Mucosa of rectum (tissue), 2 donors: Measurements from ENCODE around the gene IFNL1.
"Not testable (repeated sequence)": the region's sequence is repeated elsewhere in the genome, so short reads cannot be mapped to it uniquely, and the experiment has no call there.

Experiments used
- H3K27ac ChIP-seq, 2 donors: one replicate each; pipeline ENCODE4 v1.7.0; 2013; ENCODE audit warnings: inconsistent platforms in 2 of 2, low read depth in 2 of 2, low read length in 2 of 2
- H3K27me3 ChIP-seq, 2 donors: one replicate each; pipeline ENCODE4 v1.7.0; 2013; ENCODE audit warnings: low read length in 2 of 2; ENCODE audit not compliant: control insufficient read depth in 2 of 2, insufficient read depth in 2 of 2
- H3K36me3 ChIP-seq, 2 donors: one replicate each; pipeline ENCODE4 v1.7.0; 2013; ENCODE audit warnings: low read length in 2 of 2; ENCODE audit not compliant: control insufficient read depth in 2 of 2, insufficient read depth in 2 of 2
- H3K4me1 ChIP-seq, 2 donors: one replicate each; pipeline ENCODE4 v1.7.0; 2013; ENCODE audit warnings: low read length in 2 of 2, mild to moderate bottlenecking in 1 of 2; ENCODE audit not compliant: control insufficient read depth in 2 of 2, insufficient read depth in 2 of 2
- H3K4me3 ChIP-seq, 2 donors: one replicate each; pipeline ENCODE4 v1.7.0; 2013; ENCODE audit warnings: low read length in 2 of 2
- H3K9ac ChIP-seq, 2 donors: one replicate each; pipeline ENCODE4 v1.7.0; 2013; ENCODE audit warnings: low read length in 2 of 2, low read depth in 1 of 2, mild to moderate bottlenecking in 1 of 2
- H3K9me3 ChIP-seq, 2 donors: one replicate each; pipeline ENCODE4 v1.7.0; 2013; ENCODE audit warnings: low read length in 2 of 2; ENCODE audit not compliant: control insufficient read depth in 2 of 2
- donor health status: healthy.
- donor health status: Normal muscosa, but diverticular disease.

IFNL1 gene

DNA sequence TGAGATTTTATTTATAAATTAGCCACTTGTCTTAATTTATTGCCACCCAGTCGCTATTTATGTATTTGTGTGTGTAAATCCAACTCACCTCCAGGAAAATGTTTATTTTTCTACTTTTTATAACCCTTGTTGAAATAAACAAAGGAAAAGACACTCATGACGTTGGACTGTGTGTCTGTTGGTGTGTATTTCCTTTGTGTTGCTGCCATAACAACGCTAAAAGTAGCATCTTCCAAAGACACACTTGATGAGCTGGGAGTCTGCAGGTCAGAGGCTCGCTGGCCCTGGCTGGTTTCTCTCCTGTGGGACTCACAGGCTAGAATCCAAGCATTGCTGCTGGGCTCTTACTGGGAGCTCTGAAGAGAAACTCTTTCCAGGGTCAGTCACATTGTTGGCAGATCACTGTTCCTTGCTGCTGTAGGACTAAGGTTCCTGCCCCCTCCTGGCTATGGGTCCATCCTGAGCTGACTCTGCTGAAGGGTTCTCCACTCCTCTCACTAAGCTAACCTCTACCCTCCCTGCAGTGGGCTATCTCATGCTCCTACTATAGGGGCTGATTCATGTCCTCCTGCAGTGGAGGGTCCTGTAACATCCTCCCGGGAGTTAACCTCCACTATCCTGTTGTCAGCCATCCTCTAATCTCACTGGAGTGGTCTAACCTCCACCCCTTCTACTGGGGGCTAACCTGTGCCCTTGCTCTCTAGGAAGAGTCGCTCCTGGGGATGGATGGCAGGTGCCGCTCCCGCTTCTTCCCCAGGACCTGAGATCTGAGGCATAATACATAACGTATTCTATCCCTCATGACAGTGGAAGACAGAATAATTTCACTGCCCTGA lies 26.0 kb upstream of the IFNL1 start:
- H3K9me3 ChIP-seq, result no peaks in the 10 kb centered on the region

DNA sequence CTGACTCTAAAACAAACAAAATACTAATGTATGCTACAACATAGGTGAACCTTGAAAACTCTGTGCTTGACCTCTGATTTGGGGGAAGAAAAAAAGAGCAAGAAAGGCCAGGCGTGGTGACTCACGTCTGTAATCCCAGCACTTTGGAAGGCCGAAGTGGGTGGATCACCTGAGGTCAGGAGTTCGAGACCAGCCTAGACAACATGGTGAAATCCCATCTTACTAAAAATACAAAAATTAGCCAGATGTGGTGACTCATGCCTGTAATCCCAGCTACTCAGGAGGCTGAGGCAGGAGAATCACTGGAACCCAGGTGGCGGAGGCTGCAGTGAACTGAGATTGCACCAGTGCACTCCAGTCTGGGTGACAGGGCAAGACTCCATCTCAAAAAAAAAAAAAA lies 22.3 kb upstream of the IFNL1 start:
- H3K9ac ChIP-seq, H3K4me3 ChIP-seq, H3K27me3 ChIP-seq, H3K36me3 ChIP-seq, H3K4me1 ChIP-seq, H3K27ac ChIP-seq, H3K9me3 ChIP-seq: not testable (repeated sequence)

More for the DNA sequence above, 26.0 kb upstream of the IFNL1 start:
- Histone ChIP-seq H3K36me3 (no peaks in the 10 kb centered on the region), H3K4me3 (no peak overlapping the region), H3K27me3 (no peaks in the 10 kb centered on the region), H3K27ac (no peak overlapping the region), H3K4me1 (no peaks in the 10 kb centered on the region), H3K9ac (no peak overlapping the region)

DNA sequence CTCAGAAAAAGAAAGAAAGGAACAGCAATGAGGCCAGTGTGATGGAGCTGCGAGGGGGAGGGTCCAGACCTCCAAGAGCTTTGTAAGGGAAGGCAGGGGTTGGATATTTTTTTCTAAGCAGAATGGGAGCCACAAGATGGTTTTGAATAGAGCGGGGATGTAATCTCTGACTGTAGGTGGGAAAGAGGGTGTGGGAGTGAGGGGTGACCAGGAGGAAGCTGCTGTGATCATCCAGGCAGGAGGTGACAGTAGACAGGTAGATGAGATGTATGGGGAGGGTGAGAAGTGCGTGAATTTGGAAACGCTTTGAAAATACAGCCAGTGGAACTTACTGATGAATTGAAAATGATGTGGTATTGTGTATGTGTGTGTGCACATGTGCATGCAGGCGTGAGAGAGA lies 20.6 kb upstream of the IFNL1 start:
- H3K4me3 ChIP-seq, result no peak overlapping the region
- H3K27ac ChIP-seq, result no peak overlapping the region
- H3K27me3 ChIP-seq, result no peaks in the 10 kb centered on the region

DNA sequence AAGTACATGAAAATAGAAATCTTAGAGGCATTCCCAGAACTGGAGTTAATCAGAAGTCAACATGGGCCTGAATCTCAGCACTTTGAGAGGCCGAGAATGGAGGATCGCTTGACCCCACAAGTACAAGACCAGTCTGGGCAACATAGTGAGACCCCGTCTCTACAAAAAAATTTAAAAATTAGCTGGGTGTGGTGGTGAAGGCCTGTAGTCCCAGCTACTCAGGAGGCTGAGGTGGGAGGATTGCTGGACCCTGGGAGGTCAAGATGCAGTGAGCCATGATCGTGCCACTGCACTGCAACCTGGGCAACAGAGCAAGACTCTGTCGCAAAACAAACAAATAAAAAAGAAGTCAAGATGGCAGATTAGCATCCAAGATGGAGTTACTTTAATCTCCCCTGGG lies 19.5 kb upstream of the IFNL1 start:
- Histone ChIP-seq H3K4me1 (no peaks in the 10 kb centered on the region), H3K36me3 (no peaks in the 10 kb centered on the region), H3K27ac (no peak overlapping the region), H3K27me3 (no peaks in the 10 kb centered on the region), H3K9ac (no peak overlapping the region), H3K9me3 (peaks cover 0 to under 1% of the 10 kb centered on the region in 2 donors), H3K4me3 (no peak overlapping the region)

More for the DNA sequence above, 20.6 kb upstream of the IFNL1 start:
- Histone ChIP-seq H3K9me3 (no peaks in the 10 kb centered on the region), H3K4me1 (no peaks in the 10 kb centered on the region), H3K36me3 (no peaks in the 10 kb centered on the region), H3K9ac (no peak overlapping the region)

DNA sequence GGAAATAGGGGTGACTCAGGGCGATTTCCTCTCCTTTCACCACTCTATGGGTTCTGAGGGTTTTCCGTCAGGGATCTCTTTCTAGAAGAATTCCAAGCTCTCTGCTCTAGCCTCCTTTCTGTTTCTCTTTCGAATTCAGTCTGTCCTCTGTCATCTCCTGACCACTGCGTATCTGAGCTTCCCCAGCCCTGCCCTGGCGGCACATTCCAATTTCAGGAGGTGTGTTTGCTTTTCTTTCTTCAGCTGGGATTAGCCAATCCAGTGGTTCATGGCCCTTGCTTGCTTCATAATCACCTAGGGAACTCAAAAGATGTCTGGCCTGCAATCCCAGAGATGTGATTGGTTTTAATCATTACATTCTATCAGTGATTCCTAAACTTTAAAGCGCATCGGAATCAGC lies 18.6 kb upstream of the IFNL1 start:
- no peak overlapping the region for H3K9ac ChIP-seq
- H3K36me3 ChIP-seq, result no peaks in the 10 kb centered on the region
- no peak overlapping the region for H3K4me3 ChIP-seq
- no peak overlapping the region for H3K27ac ChIP-seq
- H3K9me3 ChIP-seq, result peaks cover 0 to 3% of the 10 kb centered on the region in 2 donors
- no peaks in the 10 kb centered on the region for H3K4me1 ChIP-seq
- H3K27me3 ChIP-seq, result no peaks in the 10 kb centered on the region

DNA sequence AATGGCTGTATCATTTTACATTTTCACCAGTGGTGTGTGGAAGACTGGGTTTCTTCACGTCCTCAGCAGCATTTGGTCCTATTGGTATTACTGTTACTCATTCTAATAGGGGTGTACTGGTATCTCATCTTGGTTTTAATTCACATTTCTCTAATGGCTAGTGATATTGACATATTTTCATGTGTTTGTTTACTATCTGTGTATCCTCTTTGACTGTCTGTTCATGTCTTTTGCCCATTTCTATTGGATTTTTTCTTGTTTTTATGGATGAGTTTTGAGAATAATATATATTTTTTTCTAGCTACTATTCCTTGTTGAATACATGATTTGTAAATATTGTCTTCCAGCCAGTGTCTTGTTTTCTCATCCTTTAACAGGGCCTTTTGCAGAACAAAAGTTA lies 14.2 kb upstream of the IFNL1 start:
- Histone ChIP-seq H3K9me3 (peaks cover 0 to 3% of the 10 kb centered on the region in 2 donors), H3K9ac (no peak overlapping the region), H3K4me3 (no peak overlapping the region), H3K36me3 (no peaks in the 10 kb centered on the region), H3K4me1 (no peaks in the 10 kb centered on the region), H3K27ac (no peak overlapping the region), H3K27me3 (no peaks in the 10 kb centered on the region)

DNA sequence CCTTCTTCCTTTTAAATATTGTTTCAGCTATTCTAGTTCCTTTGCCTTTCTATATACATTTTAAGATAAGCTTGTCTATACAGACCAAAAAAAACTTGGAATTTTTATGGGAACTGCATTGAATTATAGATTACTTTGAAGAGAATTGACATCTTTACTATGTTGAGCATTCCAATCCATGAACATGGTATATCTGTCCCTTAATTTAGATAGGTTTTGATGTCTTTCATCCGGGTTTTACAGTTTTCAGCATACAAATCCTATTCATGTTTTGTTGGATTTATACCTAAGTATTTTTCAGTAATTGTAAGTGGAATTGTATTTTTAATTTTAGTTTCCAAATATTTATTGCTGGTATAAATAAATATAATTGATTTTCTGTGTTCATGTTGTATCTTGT lies 12.2 kb upstream of the IFNL1 start:
- H3K9me3 ChIP-seq, result peaks cover 0 to 3% of the 10 kb centered on the region in 2 donors
- no peaks in the 10 kb centered on the region for H3K36me3 ChIP-seq
- H3K9ac ChIP-seq, result no peak overlapping the region
- H3K27me3 ChIP-seq, result no peaks in the 10 kb centered on the region
- H3K4me3 ChIP-seq, result no peak overlapping the region
- no peak overlapping the region for H3K27ac ChIP-seq
- H3K4me1 ChIP-seq, result no peaks in the 10 kb centered on the region

DNA sequence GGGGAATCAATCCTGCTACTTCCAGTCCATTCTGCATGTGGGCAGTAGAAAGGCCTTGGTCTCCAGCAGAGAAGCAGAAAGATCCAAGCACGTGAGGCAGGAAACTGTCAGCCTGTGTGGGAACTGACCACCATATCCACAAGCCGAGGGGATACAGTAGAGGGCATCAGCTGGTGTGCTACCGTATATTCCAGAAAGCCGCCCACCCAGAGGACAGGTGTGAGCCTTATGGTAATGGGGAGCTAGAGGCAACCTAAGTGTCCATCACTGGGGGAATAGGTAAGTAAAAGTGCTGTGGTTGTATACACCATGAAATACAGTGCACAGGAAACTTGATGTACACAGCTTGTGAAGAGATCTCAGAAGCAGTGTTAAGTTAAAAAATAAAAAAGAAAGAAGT lies 2.8 kb upstream of the IFNL1 start:
- H3K9ac ChIP-seq, result no peak overlapping the region
- H3K27ac ChIP-seq, result no peak overlapping the region
- H3K27me3 ChIP-seq, result peaks cover 0 to 2% of the 10 kb centered on the region in 2 donors
- H3K36me3 ChIP-seq, result no peaks in the 10 kb centered on the region
- no peaks in the 10 kb centered on the region for H3K9me3 ChIP-seq
- H3K4me3 ChIP-seq, result no peak overlapping the region
- no peaks in the 10 kb centered on the region for H3K4me1 ChIP-seq

DNA sequence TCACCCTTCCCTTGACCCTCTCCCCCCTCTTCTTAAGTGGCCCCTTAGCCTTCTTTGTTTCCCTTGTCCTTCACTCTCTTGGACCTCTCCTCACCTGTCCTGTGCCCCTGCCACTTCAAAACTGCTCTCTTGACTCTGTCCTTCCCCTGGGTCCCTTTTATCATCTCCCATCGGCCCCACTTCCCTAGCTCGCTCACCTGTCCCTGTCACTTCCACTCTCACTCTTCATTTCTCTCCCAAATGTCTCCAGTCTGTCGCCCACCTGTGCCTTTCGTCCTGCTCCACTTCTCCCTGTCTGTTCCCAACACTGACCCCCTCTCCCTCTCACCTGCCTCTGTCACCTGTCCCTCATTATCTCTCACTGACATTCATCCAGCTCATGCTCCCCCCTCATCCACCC lies 699 bp downstream of the IFNL1 start:
- Histone ChIP-seq H3K27ac (no peak overlapping the region), H3K4me3 (no peak overlapping the region), H3K4me1 (no peaks in the 10 kb centered on the region), H3K36me3 (no peaks in the 10 kb centered on the region), H3K9me3 (no peaks in the 10 kb centered on the region), H3K9ac (no peak overlapping the region), H3K27me3 (peaks cover 0 to 2% of the 10 kb centered on the region in 2 donors)

DNA sequence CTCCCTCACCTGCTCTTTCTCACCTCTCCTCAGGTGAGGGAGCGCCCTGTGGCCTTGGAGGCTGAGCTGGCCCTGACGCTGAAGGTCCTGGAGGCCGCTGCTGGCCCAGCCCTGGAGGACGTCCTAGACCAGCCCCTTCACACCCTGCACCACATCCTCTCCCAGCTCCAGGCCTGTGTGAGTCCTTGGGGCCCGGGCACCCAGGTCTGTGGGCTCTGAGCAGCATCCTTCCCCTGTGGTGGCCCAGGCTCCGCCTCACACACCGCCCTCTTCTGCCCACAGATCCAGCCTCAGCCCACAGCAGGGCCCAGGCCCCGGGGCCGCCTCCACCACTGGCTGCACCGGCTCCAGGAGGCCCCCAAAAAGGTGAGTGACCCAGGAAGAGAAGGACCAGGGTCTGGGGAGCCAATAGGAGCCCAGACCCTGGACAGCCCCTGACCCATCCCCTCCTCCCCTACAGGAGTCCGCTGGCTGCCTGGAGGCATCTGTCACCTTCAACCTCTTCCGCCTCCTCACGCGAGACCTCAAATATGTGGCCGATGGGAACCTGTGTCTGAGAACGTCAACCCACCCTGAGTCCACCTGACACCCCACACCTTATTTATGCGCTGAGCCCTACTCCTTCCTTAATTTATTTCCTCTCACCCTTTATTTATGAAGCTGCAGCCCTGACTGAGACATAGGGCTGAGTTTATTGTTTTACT lies 1.9 kb downstream of the IFNL1 start:
- H3K9me3 ChIP-seq, result no peaks in the 10 kb centered on the region
- no peak overlapping the region for H3K4me3 ChIP-seq
- no peak overlapping the region for H3K9ac ChIP-seq
- peaks cover 0 to 2% of the 10 kb centered on the region in 2 donors for H3K27me3 ChIP-seq
- no peak overlapping the region for H3K27ac ChIP-seq
- no peaks in the 10 kb centered on the region for H3K36me3 ChIP-seq
- H3K4me1 ChIP-seq, result no peaks in the 10 kb centered on the region
